Measurements from ENCODE around the gene DNER. TPM values are rescaled to one million over a fixed set of nuclear protein-coding genes. Genes with fewer than 3 reads are reported as not detected.

DNER gene
- polyA plus RNA-seq, 1 of the 3 experiments (the other 2 are of a cell fraction): 1.4 TPM

- Histone ChIP-seq H3K27me3 (ENCODE audit: insufficient read depth) (no peaks in the 10 kb centered on the region), H2AFZ (ENCODE audit: low read depth) (no peak overlapping the region), H3K79me2 (ENCODE audit: insufficient read depth) (no peaks in the 10 kb centered on the region), H3K9ac (no peak overlapping the region), H3K36me3 (replicated peaks in 1 of 2; ENCODE audit: control insufficient read depth in 1 of 2, insufficient read depth in 2 of 2, low read length in 1 of 2) (no peaks in the 10 kb centered on the region), H3K4me3 (ENCODE audit: low read depth in 2 of 2, low read length in 1 of 2) (no peak overlapping the region), H3K4me2 (no peak overlapping the region), H3K4me1 (ENCODE audit: control insufficient read depth in 1 of 2, insufficient read depth in 2 of 2, low read depth in 1 of 2, low read length in 1 of 2) (no peaks in the 10 kb centered on the region), H3K27ac (ENCODE audit: low read depth in 2 of 2, low read length in 1 of 2) (no peak overlapping the region), H3K9me2 (no peaks in the 10 kb centered on the region), H3F3A (replicated peaks; ENCODE audit: insufficient read depth) (no peaks in the 10 kb centered on the region), H4K20me1 (ENCODE audit: insufficient read depth) (no peaks in the 10 kb centered on the region), H3K9me3 (no peaks in the 10 kb centered on the region)
- no peak for TF ChIP-seq MXI1 (IDR thresholded peaks at IDR 0.05; ENCODE audit: low read depth, low read length)
- no peak for TF ChIP-seq SIN3A (IDR thresholded peaks at IDR 0.05; ENCODE audit: borderline replicate concordance, low read depth, low read length)
- no peak for TF ChIP-seq SMC3 (IDR thresholded peaks at IDR 0.05; ENCODE audit: low read depth, low read length)
- no peak for TF ChIP-seq MAX (IDR thresholded peaks at IDR 0.05; ENCODE audit: low read depth)
- TF ChIP-seq GABPA (IDR thresholded peaks at IDR 0.05; ENCODE audit: low read depth): no peak
- TF ChIP-seq NRF1 (IDR thresholded peaks at IDR 0.05; ENCODE audit: low read depth, low read length): no peak
- TF ChIP-seq FOXM1 (IDR thresholded peaks at IDR 0.05; ENCODE audit: low read depth): no peak
- no peak for TF ChIP-seq ZBTB33 (IDR thresholded peaks at IDR 0.05; ENCODE audit: borderline replicate concordance, low read depth)
- DNase-seq: no peak
- 49% methylated on average over 4 of the region's 4 CpGs for WGBS (ENCODE audit: low lambda C conversion rate)
- CTCF ChIA-PET: interaction anchor here (0.8 kb wide), 1 partner anchor 16 kb away, joined by 3 read pairs; no protein-coding TSS in a partner anchor
- POLR2A ChIA-PET: no interaction called here
Observed at GRCh38 chr2:229388731-229389130, 325.6 kb downstream of the DNER start.

GRCh38 chr2:229387866-229388265, 326.5 kb downstream of the DNER start:
- Histone ChIP-seq H4K20me1 (ENCODE audit: insufficient read depth) (no peaks in the 10 kb centered on the region), H3K27ac (ENCODE audit: low read depth in 2 of 2, low read length in 1 of 2) (no peak overlapping the region), H3K9ac (no peak overlapping the region), H2AFZ (ENCODE audit: low read depth) (no peak overlapping the region), H3K79me2 (ENCODE audit: insufficient read depth) (no peaks in the 10 kb centered on the region), H3K4me3 (ENCODE audit: low read depth in 2 of 2, low read length in 1 of 2) (no peak overlapping the region), H3K4me2 (no peak overlapping the region), H3K4me1 (ENCODE audit: control insufficient read depth in 1 of 2, insufficient read depth in 2 of 2, low read depth in 1 of 2, low read length in 1 of 2) (no peaks in the 10 kb centered on the region), H3F3A (replicated peaks; ENCODE audit: insufficient read depth) (no peaks in the 10 kb centered on the region), H3K9me2 (no peaks in the 10 kb centered on the region), H3K27me3 (ENCODE audit: insufficient read depth) (no peaks in the 10 kb centered on the region), H3K36me3 (replicated peaks in 1 of 2; ENCODE audit: control insufficient read depth in 1 of 2, insufficient read depth in 2 of 2, low read length in 1 of 2) (no peaks in the 10 kb centered on the region), H3K9me3 (no peaks in the 10 kb centered on the region)
- no peak for DNase-seq
- CTCF ChIA-PET: interaction anchor here (0.7 to 0.8 kb wide), 2 partner anchors 17 to 372 kb away, joined by 3 read pairs; no protein-coding TSS in a partner anchor
- POLR2A ChIA-PET: no interaction called here
- WGBS (ENCODE audit: low lambda C conversion rate): 65% methylated on average over 5 of the region's 5 CpGs
- TF ChIP-seq IRF3 (IDR thresholded peaks at IDR 0.05; ENCODE audit: low read depth, low read length) (no peak), NFIC (IDR thresholded peaks at IDR 0.05; ENCODE audit: borderline replicate concordance) (no peak), MXI1 (IDR thresholded peaks at IDR 0.05; ENCODE audit: low read depth, low read length) (no peak), MEF2A (IDR thresholded peaks at IDR 0.05; ENCODE audit: borderline replicate concordance, low read depth) (no peak), CTCF (IDR thresholded peaks at IDR 0.05) (no peak), EP300 (IDR thresholded peaks at IDR 0.05; ENCODE audit: borderline replicate concordance in 1 of 2, low read depth in 1 of 2, low read length in 1 of 2) (no peak), RAD21 (IDR thresholded peaks at IDR 0.05; ENCODE audit: low read length) (no peak), SIN3A (IDR thresholded peaks at IDR 0.05; ENCODE audit: borderline replicate concordance, low read depth, low read length) (no peak), GABPA (IDR thresholded peaks at IDR 0.05; ENCODE audit: low read depth) (no peak), RXRA (IDR thresholded peaks at IDR 0.05; ENCODE audit: borderline replicate concordance, low read depth) (no peak), MAX (IDR thresholded peaks at IDR 0.05; ENCODE audit: low read depth) (no peak), GATA2 (CRISPR knock-in tag; IDR thresholded peaks at IDR 0.05) (no peak), ZBTB33 (IDR thresholded peaks at IDR 0.05; ENCODE audit: borderline replicate concordance, low read depth) (no peak)
